PFSK-1 (cell line): ENCODE measurements around the gene CACNB2.

Source experiments
- FOXP2 ChIP-seq: optimal IDR thresholded peaks from 2 replicates; pipeline ENCODE3; 2011; ENCODE audit warnings: borderline replicate concordance, control low read depth, inconsistent platforms; ENCODE audit not compliant: insufficient read depth; ENCODE audit errors: extremely low read length, extremely low read depth
- POLR2AphosphoS5 ChIP-seq: IDR thresholded peaks from 2 replicates; pipeline ENCODE4 v1.6.1; 2012; ENCODE audit warnings: low read depth, mild to moderate bottlenecking, control low read depth, low read length, moderate library complexity
- SIN3A ChIP-seq: IDR thresholded peaks from 2 replicates; pipeline ENCODE4 v1.6.1; 2012; ENCODE audit warnings: mild to moderate bottlenecking, low read length, moderate library complexity, borderline replicate concordance; ENCODE audit not compliant: insufficient read depth
- TAF1 ChIP-seq: IDR thresholded peaks from 2 replicates; pipeline ENCODE4 v1.6.1; 2012; ENCODE audit warnings: low read length, control low read depth, borderline replicate concordance; ENCODE audit not compliant: insufficient read depth
- TF ChIP-seq, protein P1 (sequence below), 2 experiments: IDR thresholded peaks; 2 replicates each; pipeline versions ENCODE4 v1.6.1 to v1.8.0; 2011 to 2012; ENCODE audit warnings: low read depth in 2 of 2, low read length in 2 of 2, control low read depth in 1 of 2, inconsistent platforms in 1 of 2, mild to moderate bottlenecking in 1 of 2, moderate library complexity in 1 of 2; ENCODE audit not compliant: insufficient read depth in 1 of 2

The CACNB2 gene

DNA sequence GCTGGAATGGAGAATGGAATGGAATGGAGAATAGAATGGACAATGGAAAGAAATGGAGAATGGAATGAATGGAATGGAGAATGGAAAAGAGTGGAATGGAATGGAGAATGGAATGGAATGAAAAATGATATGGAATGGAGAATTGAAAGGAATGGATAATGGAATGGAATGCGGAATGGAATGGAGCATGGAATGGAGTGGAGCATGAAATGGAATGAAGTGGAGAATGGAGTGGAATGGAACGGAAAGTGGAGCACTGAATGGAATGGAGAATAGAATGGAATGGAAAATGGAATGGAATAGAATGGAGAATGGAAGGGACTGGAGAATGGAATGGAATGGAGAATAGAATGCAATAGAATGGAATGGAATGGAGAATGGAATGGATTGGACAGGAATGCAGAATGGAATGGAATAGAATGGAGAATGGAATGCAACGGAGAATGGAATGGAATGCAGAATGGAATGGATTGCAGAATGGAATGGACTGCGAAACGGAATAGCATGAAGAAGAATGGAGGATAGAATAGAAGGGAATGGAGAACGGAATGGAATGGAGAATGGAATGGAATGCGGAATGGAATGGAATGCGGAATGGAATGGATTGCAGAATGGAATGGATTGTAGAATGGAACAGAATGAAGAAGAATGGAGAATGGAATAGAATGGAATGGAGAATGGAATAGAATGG lies 421.8 kb downstream of the CACNB2 start:
- no peak for TF ChIP-seq FOXP2
- TF ChIP-seq, protein P1, sequence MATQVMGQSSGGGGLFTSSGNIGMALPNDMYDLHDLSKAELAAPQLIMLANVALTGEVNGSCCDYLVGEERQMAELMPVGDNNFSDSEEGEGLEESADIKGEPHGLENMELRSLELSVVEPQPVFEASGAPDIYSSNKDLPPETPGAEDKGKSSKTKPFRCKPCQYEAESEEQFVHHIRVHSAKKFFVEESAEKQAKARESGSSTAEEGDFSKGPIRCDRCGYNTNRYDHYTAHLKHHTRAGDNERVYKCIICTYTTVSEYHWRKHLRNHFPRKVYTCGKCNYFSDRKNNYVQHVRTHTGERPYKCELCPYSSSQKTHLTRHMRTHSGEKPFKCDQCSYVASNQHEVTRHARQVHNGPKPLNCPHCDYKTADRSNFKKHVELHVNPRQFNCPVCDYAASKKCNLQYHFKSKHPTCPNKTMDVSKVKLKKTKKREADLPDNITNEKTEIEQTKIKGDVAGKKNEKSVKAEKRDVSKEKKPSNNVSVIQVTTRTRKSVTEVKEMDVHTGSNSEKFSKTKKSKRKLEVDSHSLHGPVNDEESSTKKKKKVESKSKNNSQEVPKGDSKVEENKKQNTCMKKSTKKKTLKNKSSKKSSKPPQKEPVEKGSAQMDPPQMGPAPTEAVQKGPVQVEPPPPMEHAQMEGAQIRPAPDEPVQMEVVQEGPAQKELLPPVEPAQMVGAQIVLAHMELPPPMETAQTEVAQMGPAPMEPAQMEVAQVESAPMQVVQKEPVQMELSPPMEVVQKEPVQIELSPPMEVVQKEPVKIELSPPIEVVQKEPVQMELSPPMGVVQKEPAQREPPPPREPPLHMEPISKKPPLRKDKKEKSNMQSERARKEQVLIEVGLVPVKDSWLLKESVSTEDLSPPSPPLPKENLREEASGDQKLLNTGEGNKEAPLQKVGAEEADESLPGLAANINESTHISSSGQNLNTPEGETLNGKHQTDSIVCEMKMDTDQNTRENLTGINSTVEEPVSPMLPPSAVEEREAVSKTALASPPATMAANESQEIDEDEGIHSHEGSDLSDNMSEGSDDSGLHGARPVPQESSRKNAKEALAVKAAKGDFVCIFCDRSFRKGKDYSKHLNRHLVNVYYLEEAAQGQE (IDR thresholded peaks at IDR 0.05; ENCODE audit: insufficient read depth in 1 of 2, low read depth in 2 of 2, low read length in 2 of 2): no peak

GRCh38 chr10:18563003-18563726 lies 422.9 kb downstream of the CACNB2 start:
- TF ChIP-seq SIN3A (no peak), FOXP2 (no peak)
- TF ChIP-seq, protein P1 (IDR thresholded peaks at IDR 0.05; ENCODE audit: insufficient read depth in 1 of 2, low read depth in 2 of 2, low read length in 2 of 2): no peak

DNA sequence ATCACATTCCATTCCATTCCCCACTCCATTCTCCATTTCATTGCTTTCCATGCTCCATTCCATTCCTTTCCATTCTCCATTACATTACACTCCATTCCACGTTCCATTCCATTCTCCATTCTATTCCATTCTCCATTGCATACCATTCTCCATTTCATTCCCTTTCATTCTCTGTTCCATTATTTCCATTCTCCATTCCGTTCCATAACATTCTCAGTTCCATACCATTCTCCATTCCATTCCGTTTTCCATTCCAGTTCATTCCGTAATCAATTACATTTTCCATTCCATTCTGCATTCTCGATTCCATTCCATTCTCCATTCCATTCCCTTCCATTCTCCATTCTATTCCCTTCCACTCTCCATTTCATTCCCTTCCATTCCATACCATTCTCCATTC lies 424.8 kb downstream of the CACNB2 start:
- no peak for TF ChIP-seq FOXP2
- TF ChIP-seq POLR2AphosphoS5: no peak

GRCh38 chr10:18566177-18566576 lies 426.0 kb downstream of the CACNB2 start:
- TF ChIP-seq SIN3A (no peak), TAF1 (no peak), FOXP2 (no peak), POLR2AphosphoS5 (no peak)
- TF ChIP-seq, protein P1 (IDR thresholded peaks at IDR 0.05; ENCODE audit: insufficient read depth in 1 of 2, low read depth in 2 of 2, low read length in 2 of 2): no peak

DNA sequence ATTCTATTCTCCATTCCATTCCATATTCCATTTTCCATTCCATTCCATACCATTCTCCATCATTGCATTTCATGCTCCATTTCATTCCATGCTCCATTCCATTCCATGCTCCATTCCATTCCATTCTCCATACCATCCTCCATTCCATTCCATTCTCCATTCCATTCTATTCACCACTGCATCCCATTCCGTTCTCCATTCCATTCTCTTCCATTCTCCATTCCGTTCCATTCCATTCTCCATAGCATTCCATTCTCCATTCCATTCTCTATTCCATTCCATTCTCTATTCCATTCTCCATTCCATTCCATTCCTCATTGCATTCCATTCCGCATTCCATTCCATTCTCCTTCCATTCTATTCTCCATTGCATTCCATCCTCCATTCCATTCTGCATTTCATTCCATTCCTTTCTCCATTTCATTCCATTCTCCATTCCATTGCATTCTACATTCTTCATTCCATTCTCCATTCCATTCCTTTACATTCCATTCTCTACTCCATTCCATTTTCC lies 427.2 kb downstream of the CACNB2 start:
- TF ChIP-seq FOXP2 (no peak), POLR2AphosphoS5 (no peak), TAF1 (no peak), SIN3A (no peak)
- TF ChIP-seq, protein P1 (IDR thresholded peaks at IDR 0.05; ENCODE audit: insufficient read depth in 1 of 2, low read depth in 2 of 2, low read length in 2 of 2): no peak
